Muscle of leg (tissue), 11 donors: ENCODE results near the gene RAB11B. TPM values are rescaled to one million over a fixed set of nuclear protein-coding genes. Genes with fewer than 3 reads are reported as not detected.
"Not testable (repeated sequence)": the region's sequence is repeated elsewhere in the genome, so short reads cannot be mapped to it uniquely, and the experiment has no call there.

Source experiments
- DNase-seq: peaks from one replicate; pipeline ENCODE4 v3.0.0; 2013
- H3K27ac ChIP-seq: one replicate; pipeline ENCODE4 v1.5.1; 2013; ENCODE audit warnings: mild to moderate bottlenecking, low read length, control low read depth
- H3K27me3 ChIP-seq: one replicate; pipeline ENCODE4 v1.6.1; 2013; ENCODE audit warnings: low read length; ENCODE audit not compliant: control insufficient read depth, insufficient read depth
- H3K36me3 ChIP-seq: one replicate; pipeline ENCODE4 v1.6.1; 2013; ENCODE audit warnings: low read length; ENCODE audit not compliant: control insufficient read depth, insufficient read depth
- H3K4me1 ChIP-seq: one replicate; pipeline ENCODE4 v1.6.1; 2013; ENCODE audit warnings: low read length; ENCODE audit not compliant: control insufficient read depth, insufficient read depth
- H3K4me3 ChIP-seq: one replicate; pipeline ENCODE4 v1.5.1; 2013; ENCODE audit warnings: low read length, control low read depth
- H3K9me3 ChIP-seq: replicated peaks from 2 replicates; pipeline ENCODE4 v1.6.1; 2013; ENCODE audit warnings: low read depth, low read length; ENCODE audit not compliant: control insufficient read depth
- WGBS: methylation state at CpG from one replicate; pipeline ENCODE4 v1.1.5; 2013; ENCODE audit warnings: missing lambda C conversion rate; ENCODE audit not compliant: insufficient coverage; 5-methylcytosine and 5-hydroxymethylcytosine counted together
- polyA plus RNA-seq, 8 donors: library from polyadenylated mRNA; unstranded; fragments of 120-200 nt; gene quantifications; one replicate each; pipeline versions ENCODE4 v1.2.1 to v1.2.3, GENCODE V29; 2013; ENCODE audit warnings: inconsistent platforms in 1 of 8, low replicate concordance in 1 of 8; ENCODE audit not compliant: insufficient read length in 8 of 8, insufficient read depth in 1 of 8
- total RNA-seq: library from RNA; stranded (reverse); fragments of 120-200 nt; gene quantifications from one replicate; pipeline ENCODE4 v1.2.4, GENCODE V29; 2013

The RAB11B gene
- total and polyA plus RNA-seq, 9 donors: 9.5 to 96.3 (median 79.4) TPM

- H3K27ac ChIP-seq: not testable (repeated sequence)
Measured at GRCh38 chr19:8352845-8353244, 37.3 kb upstream of the RAB11B start.

GRCh38 chr19:8355631-8356402 lies 34.3 kb upstream of the RAB11B start:
- no peak for DNase-seq
- 80% methylated on average over 5 of the region's 6 CpGs for WGBS
- peaks cover 11% of the 10 kb centered on the region for H3K27me3 ChIP-seq
- H3K36me3 ChIP-seq: no peaks in the 10 kb centered on the region
- H3K9me3 ChIP-seq: no peaks in the 10 kb centered on the region
- H3K4me1 ChIP-seq: peaks cover 8% of the 10 kb centered on the region
- no peak overlapping the region for H3K4me3 ChIP-seq
- H3K27ac ChIP-seq: no peak overlapping the region

More at GRCh38 chr19:8352845-8353244, 37.3 kb upstream of the RAB11B start:
- not testable (repeated sequence) for H3K36me3 ChIP-seq, DNase-seq, H3K4me3 ChIP-seq, H3K4me1 ChIP-seq, H3K9me3 ChIP-seq
- WGBS: 32% methylated on average over 5 of the region's 5 CpGs
- H3K27me3 ChIP-seq: peaks cover 16% of the 10 kb centered on the region

GRCh38 chr19:8357007-8357521 lies 33.1 kb upstream of the RAB11B start:
- WGBS: no CpG with 5 or more reads among the region's 4 CpGs
- Histone ChIP-seq H3K9me3 (no peaks in the 10 kb centered on the region), H3K4me1 (peaks cover 15% of the 10 kb centered on the region), H3K36me3 (no peaks in the 10 kb centered on the region), H3K27me3 (peaks cover 5% of the 10 kb centered on the region), H3K27ac (no peak overlapping the region), H3K4me3 (no peak overlapping the region)
- DNase-seq: no peak

GRCh38 chr19:8358948-8359347 lies 31.2 kb upstream of the RAB11B start:
- no peak for DNase-seq
- WGBS: 88% methylated on average over 2 of the region's 6 CpGs
- no peaks in the 10 kb centered on the region for H3K9me3 ChIP-seq
- no peaks in the 10 kb centered on the region for H3K36me3 ChIP-seq
- no peak overlapping the region for H3K4me3 ChIP-seq
- peaks cover 22% of the 10 kb centered on the region for H3K4me1 ChIP-seq
- H3K27me3 ChIP-seq: peaks cover 11% of the 10 kb centered on the region
- H3K27ac ChIP-seq: no peak overlapping the region

- no peaks in the 10 kb centered on the region for H3K36me3 ChIP-seq
- H3K27me3 ChIP-seq: peaks cover 23% of the 10 kb centered on the region
- H3K4me1 ChIP-seq: peaks cover 29% of the 10 kb centered on the region
- H3K27ac ChIP-seq: no peak overlapping the region
- no peak for DNase-seq
- 94% methylated on average over 5 of the region's 8 CpGs for WGBS
- no peak overlapping the region for H3K4me3 ChIP-seq
- H3K9me3 ChIP-seq: no peaks in the 10 kb centered on the region
Measured at GRCh38 chr19:8360196-8360595, 30.0 kb upstream of the RAB11B start.

GRCh38 chr19:8361921-8362793 lies 28.0 kb upstream of the RAB11B start:
- Histone ChIP-seq H3K27me3 (peaks cover 37% of the 10 kb centered on the region), H3K4me1 (peaks cover 38% of the 10 kb centered on the region), H3K9me3 (no peaks in the 10 kb centered on the region), H3K27ac (peak overlapping the region; percentile 62), H3K36me3 (no peaks in the 10 kb centered on the region), H3K4me3 (no peak overlapping the region)
- 52% methylated on average over 7 of the region's 12 CpGs for WGBS
- peak; percentile 96 for DNase-seq

- H3K36me3 ChIP-seq: no peaks in the 10 kb centered on the region
- peak; percentile 85 for DNase-seq
- H3K4me3 ChIP-seq: peak within 1 kb of the TSS; percentile 47
- H3K9me3 ChIP-seq: no peaks in the 10 kb centered on the region
- H3K27ac ChIP-seq: peak within 1 kb of the TSS; percentile 51
- peaks cover 55% of the 10 kb centered on the region for H3K4me1 ChIP-seq
- WGBS: under 1% methylated on average over 74 of the region's 81 CpGs
- peaks cover 42% of the 10 kb centered on the region for H3K27me3 ChIP-seq
Measured at GRCh38 chr19:8363803-8364771, 26.1 kb upstream of the RAB11B start, which contains the start of gene ANGPTL4. TSS of gene ANGPTL4 (plus strand) at chr19:8364155. CDS start at chr19:8364322, 167 bp downstream.

GRCh38 chr19:8366121-8366581 lies 24.0 kb upstream of the RAB11B start:
- no peak for DNase-seq
- Histone ChIP-seq H3K4me1 (peaks cover 66% of the 10 kb centered on the region), H3K36me3 (no peaks in the 10 kb centered on the region), H3K4me3 (no peak overlapping the region), H3K27ac (no peak overlapping the region), H3K27me3 (peaks cover 42% of the 10 kb centered on the region), H3K9me3 (no peaks in the 10 kb centered on the region)
- 94% methylated on average over 9 of the region's 11 CpGs for WGBS

GRCh38 chr19:8366961-8367326 lies 23.2 kb upstream of the RAB11B start:
- DNase-seq: peak; percentile 63
- no peaks in the 10 kb centered on the region for H3K9me3 ChIP-seq
- H3K36me3 ChIP-seq: no peaks in the 10 kb centered on the region
- H3K27ac ChIP-seq: peak overlapping the region; percentile 81
- no peak overlapping the region for H3K4me3 ChIP-seq
- peaks cover 62% of the 10 kb centered on the region for H3K4me1 ChIP-seq
- peaks cover 42% of the 10 kb centered on the region for H3K27me3 ChIP-seq
- WGBS: 8% methylated on average over 8 of the region's 13 CpGs
